ENCODE measurements around the gene PSMB11. TPM values are rescaled to one million over a fixed set of nuclear protein-coding genes. Genes with fewer than 3 reads are reported as not detected.
"Not testable (repeated sequence)": the region's sequence is repeated elsewhere in the genome, so short reads cannot be mapped to it uniquely, and the experiment has no call there.

Gene PSMB11, protein sequence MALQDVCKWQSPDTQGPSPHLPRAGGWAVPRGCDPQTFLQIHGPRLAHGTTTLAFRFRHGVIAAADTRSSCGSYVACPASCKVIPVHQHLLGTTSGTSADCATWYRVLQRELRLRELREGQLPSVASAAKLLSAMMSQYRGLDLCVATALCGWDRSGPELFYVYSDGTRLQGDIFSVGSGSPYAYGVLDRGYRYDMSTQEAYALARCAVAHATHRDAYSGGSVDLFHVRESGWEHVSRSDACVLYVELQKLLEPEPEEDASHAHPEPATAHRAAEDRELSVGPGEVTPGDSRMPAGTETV
- total RNA-seq = not detected in 2 replicates

DNA sequence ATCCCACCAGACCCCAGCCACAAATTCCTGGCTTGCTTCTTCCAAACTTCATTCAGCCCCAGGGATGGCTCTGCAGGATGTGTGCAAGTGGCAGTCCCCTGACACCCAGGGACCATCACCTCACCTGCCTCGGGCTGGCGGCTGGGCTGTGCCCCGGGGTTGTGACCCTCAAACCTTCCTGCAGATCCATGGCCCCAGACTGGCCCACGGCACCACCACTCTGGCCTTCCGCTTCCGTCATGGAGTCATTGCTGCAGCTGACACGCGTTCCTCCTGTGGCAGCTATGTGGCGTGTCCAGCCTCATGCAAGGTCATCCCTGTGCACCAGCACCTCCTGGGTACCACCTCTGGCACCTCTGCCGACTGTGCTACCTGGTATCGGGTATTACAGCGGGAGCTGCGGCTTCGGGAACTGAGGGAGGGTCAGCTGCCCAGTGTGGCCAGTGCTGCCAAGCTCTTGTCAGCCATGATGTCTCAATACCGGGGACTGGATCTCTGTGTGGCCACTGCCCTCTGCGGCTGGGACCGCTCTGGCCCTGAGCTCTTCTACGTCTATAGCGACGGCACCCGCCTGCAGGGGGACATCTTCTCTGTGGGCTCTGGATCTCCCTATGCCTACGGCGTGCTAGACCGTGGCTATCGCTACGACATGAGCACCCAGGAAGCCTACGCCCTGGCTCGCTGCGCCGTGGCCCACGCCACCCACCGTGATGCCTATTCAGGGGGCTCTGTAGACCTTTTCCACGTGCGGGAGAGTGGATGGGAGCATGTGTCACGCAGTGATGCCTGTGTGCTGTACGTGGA, at the start of gene PSMB11:
Gene PSMB11, plus strand, starts transcription at position 51 of the 804 bp plus-strand sequence. Its CDS starts 14 bp downstream, at position 65.
- intact Hi-C loops (cut with micrococcal nuclease) = no loop called here
- H3K4me1 Mint-ChIP-seq = no peaks in the 10 kb centered on the region
- no peaks in the 10 kb centered on the region for H3K36me3 Mint-ChIP-seq (ENCODE audit: low read depth)
- no peak within 1 kb of the TSS for H3K4me3 Mint-ChIP-seq
- no peaks in the 10 kb centered on the region for H3K9me3 Mint-ChIP-seq
- DNase-seq = no peak
- H3K27me3 Mint-ChIP-seq = no peaks in the 10 kb centered on the region
- H3K27ac Mint-ChIP-seq = no peak within 1 kb of the TSS

DNA sequence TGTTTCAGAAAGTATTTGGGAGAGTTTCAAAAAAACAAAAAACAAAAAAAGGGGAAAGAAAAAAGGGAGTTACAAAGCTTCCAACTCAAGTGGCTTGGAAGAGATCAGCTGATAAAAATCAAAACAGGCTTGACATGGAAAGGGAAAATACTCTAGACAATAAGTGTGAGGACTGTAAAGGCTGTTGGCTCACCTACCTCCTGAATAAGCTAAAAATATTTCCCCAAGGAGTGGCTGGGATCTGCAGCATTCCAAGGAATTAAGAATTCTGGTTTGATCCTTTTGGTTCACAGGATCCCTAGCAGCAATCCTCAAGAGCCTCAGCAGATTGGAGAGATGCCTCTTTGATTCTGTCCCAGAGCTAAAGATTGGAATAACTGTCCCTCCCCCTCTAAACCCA, 48.5 kb upstream of the PSMB11 start:
- H3K9me3 Mint-ChIP-seq = no peaks in the 10 kb centered on the region
- DNase-seq = no peak
- H3K4me1 Mint-ChIP-seq = peaks cover 2% of the 10 kb centered on the region
- no peak overlapping the region for H3K27ac Mint-ChIP-seq
- H3K27me3 Mint-ChIP-seq = no peaks in the 10 kb centered on the region
- peaks cover 2% of the 10 kb centered on the region for H3K36me3 Mint-ChIP-seq (ENCODE audit: low read depth)
- intact Hi-C loops (cut with micrococcal nuclease) = no loop called here
- H3K4me3 Mint-ChIP-seq = no peak overlapping the region

GRCh38 chr14:22994762-22995275, 47.2 kb upstream of the PSMB11 start:
- intact Hi-C loops (cut with micrococcal nuclease) = loop anchor here (2.0 kb wide), 1 partner anchor 64 kb away; no protein-coding TSS in a partner anchor
- no peaks in the 10 kb centered on the region for H3K27me3 Mint-ChIP-seq
- no peak overlapping the region for H3K4me3 Mint-ChIP-seq
- DNase-seq = peak; percentile 72
- no peaks in the 10 kb centered on the region for H3K9me3 Mint-ChIP-seq
- H3K4me1 Mint-ChIP-seq = peaks cover 2% of the 10 kb centered on the region
- no peak overlapping the region for H3K27ac Mint-ChIP-seq
- peaks cover 2% of the 10 kb centered on the region for H3K36me3 Mint-ChIP-seq (ENCODE audit: low read depth)

DNA sequence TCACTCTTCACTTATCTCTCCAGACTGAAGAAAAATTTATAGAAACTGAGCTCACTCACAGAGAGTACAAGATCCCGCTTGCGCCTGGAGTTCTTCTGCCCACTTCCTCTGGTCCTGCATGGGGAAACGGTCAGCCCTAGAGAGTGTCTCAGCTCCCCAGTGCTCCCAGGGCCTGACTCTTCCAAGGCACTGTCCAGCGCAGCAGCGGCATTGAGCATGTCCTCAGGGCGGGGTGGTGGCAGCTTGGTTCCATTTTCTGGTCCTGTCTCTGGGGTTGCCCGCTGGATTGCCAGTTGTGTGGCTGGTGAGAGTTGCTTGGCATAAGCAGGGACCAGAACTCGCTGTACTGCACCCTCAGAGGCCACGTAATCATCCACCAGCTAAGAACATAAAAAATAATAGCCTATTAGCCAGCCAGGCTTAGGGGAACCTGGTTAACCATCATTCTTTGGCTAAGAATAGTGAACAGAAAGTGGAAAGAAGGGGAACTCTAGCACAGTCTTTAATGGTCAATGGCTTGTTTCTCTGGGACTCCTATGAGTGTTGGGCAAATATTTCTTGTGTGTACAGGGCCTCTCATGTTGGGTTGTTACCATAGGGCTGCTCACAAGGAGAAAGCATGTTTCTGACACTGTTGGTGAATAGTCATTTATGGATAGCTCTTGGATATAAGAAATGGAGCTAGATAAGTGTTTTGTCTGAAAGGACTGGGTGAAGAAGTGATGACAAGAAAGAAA, 46.0 kb upstream of the PSMB11 start:
- peaks cover 2% of the 10 kb centered on the region for H3K36me3 Mint-ChIP-seq (ENCODE audit: low read depth)
- no peak overlapping the region for H3K4me3 Mint-ChIP-seq
- no peak for DNase-seq
- intact Hi-C loops (cut with micrococcal nuclease) = loop anchor here (2.0 kb wide), 1 partner anchor 63 kb away; no protein-coding TSS in a partner anchor
- peaks cover 2% of the 10 kb centered on the region for H3K4me1 Mint-ChIP-seq
- no peaks in the 10 kb centered on the region for H3K27me3 Mint-ChIP-seq
- H3K9me3 Mint-ChIP-seq = no peaks in the 10 kb centered on the region
- no peak overlapping the region for H3K27ac Mint-ChIP-seq

DNA sequence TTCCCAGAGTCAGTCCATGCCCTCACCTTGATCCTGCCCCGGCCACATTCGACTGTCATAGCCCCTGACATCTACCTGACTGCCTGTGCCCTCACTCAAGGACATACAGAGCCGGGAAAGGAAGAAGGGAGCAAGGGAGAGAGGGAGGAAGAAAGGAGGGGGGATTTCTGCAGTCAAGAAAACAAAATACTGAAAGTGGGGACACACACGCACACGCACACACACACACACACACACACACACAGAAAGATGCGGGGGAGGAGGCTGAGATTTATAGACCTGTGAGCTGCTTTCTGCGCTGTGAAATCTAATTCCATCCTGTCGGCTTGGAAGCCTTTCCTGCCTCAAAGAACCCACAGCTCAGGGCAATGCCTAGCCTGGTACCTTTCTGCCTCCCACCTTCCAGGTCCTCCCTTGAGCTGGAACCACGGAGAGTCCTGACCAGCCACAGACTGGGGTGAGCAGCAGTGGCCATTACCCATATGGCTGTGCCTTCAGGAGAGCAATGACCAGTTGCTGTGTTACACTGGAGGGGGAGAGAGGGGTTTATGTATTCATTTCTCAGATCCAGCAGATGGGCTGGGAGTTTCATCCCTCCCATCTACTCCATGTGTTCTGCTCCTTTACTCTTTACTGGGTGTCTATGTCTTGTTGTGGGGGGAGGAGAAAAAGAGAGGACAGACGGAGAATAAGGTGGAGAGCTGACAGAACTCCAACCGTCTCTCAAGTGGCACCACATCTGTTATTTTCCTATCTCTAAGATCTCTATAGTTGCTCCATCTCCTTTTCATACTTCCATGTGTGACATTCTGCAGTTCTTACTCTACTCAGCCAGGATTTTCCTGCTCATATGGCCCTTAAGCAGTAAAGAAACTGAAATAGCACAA, 45.0 kb upstream of the PSMB11 start:
- no peak for DNase-seq
- H3K9me3 Mint-ChIP-seq = no peaks in the 10 kb centered on the region
- no peak overlapping the region for H3K27ac Mint-ChIP-seq
- H3K27me3 Mint-ChIP-seq = no peaks in the 10 kb centered on the region
- H3K4me1 Mint-ChIP-seq = peaks cover 2% of the 10 kb centered on the region
- H3K4me3 Mint-ChIP-seq = no peak overlapping the region
- intact Hi-C loops (cut with micrococcal nuclease) = no loop called here
- H3K36me3 Mint-ChIP-seq (ENCODE audit: low read depth) = peaks cover 2% of the 10 kb centered on the region

DNA sequence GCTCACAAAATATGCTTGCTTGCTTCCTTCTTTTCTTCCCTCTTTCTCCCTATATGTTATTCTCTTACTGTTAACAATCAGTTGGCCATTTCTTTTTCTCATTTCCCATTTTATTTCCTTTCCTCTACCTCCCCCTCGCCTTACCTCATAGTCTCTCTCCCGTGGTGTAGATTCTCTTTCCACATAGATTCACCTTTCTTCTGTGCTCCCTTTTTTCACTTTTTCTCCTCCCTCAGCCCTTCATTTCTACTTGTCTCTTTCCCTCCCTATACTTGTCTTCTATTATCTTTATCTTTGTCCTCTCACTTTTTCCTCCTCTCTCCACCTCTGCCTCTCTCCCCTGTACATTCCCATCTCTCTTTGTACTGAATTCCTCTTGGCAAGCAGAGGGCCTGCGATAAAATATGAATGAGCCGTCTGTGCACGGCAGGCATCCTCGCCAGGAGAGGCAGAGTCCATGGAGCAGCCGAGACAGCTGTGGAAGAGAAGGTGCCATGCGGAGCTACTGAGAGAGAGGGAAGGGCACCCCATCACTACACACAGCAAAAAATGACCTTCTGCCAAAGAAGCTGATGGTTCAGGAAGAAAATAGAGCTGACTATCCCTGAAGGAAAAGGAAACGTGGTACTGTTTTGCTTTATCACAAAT, 44.2 kb upstream of the PSMB11 start:
- H3K4me3 Mint-ChIP-seq = no peak overlapping the region
- peaks cover 2% of the 10 kb centered on the region for H3K36me3 Mint-ChIP-seq (ENCODE audit: low read depth)

DNA sequence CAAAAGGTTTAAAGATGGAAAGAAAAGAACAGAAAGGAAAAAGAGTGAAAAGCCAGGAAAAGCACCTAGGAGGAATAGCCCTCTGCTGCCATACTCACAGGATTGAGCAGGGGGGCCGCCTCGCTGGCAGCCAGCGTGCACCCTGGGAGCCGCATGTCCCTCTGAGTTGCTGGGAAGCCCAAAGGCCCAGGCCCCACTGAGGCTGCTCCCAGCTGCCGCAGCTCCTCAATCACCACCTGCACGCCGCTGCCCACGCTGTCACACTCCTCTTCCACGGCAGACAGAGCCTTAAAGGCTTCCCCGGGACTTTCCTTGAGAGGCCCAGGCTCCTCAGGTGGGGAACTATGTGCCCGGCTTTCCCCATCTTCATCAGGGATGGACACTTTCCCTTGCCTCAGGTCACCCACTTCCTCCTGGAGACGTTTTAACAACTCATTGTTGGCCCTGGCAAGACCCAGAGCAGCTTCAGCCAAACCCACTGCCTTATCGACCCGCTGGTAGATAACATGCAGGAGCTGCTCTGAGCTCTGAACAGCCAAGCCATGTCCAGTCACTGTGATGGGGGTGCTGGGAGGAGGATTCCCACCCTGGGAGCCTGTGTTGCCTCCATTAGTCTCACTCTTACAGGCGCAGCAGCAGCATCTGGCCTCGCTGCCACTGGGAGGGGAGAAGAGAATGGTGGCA, 43.5 kb upstream of the PSMB11 start:
- intact Hi-C loops (cut with micrococcal nuclease) = no loop called here
- Mint-ChIP-seq H3K4me1 (peaks cover 2% of the 10 kb centered on the region), H3K27me3 (no peaks in the 10 kb centered on the region), H3K36me3 (ENCODE audit: low read depth) (peaks cover 2% of the 10 kb centered on the region), H3K9me3 (no peaks in the 10 kb centered on the region), H3K27ac (no peak overlapping the region), H3K4me3 (no peak overlapping the region)
- DNase-seq = no peak

More for the DNA sequence above, 44.2 kb upstream of the PSMB11 start:
- DNase-seq = no peak
- Mint-ChIP-seq H3K27me3 (no peaks in the 10 kb centered on the region), H3K9me3 (no peaks in the 10 kb centered on the region), H3K27ac (no peak overlapping the region), H3K4me1 (peaks cover 2% of the 10 kb centered on the region)
- intact Hi-C loops (cut with micrococcal nuclease) = no loop called here

GRCh38 chr14:23000860-23001259, 41.2 kb upstream of the PSMB11 start:
- no peak overlapping the region for H3K4me3 Mint-ChIP-seq
- H3K27me3 Mint-ChIP-seq = no peaks in the 10 kb centered on the region
- peaks cover 5% of the 10 kb centered on the region for H3K4me1 Mint-ChIP-seq
- H3K27ac Mint-ChIP-seq = no peak overlapping the region
- H3K9me3 Mint-ChIP-seq = no peaks in the 10 kb centered on the region
- intact Hi-C loops (cut with micrococcal nuclease) = no loop called here
- no peak for DNase-seq
- peaks cover under 1% of the 10 kb centered on the region for H3K36me3 Mint-ChIP-seq (ENCODE audit: low read depth)

GRCh38 chr14:23002592-23002991, 39.4 kb upstream of the PSMB11 start:
- DNase-seq = no peak
- Mint-ChIP-seq H3K4me3 (no peak overlapping the region), H3K27me3 (no peaks in the 10 kb centered on the region), H3K27ac (no peak overlapping the region), H3K9me3 (no peaks in the 10 kb centered on the region), H3K36me3 (ENCODE audit: low read depth) (no peaks in the 10 kb centered on the region), H3K4me1 (peaks cover 20% of the 10 kb centered on the region)
- intact Hi-C loops (cut with micrococcal nuclease) = no loop called here

DNA sequence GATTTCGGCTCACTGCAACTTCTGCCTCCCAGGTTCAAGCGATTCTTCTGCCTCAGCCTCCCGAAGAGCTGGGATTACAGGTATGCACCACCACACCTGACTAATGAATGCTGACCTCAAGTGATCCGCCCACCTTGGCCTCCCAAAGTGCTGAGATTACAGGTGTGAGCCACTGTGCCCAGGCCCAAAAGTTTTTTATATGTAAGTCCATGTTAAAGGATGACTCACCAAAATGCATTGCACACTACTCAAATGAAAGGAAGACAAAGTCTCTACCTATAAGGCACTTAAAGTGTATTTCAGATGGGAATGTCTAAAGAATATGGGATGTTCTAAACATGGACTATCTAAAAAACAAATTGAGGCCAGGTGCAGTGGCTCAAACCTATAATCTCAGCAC, 37.7 kb upstream of the PSMB11 start:
- H3K27me3 Mint-ChIP-seq; H3K9me3 Mint-ChIP-seq; H3K27ac Mint-ChIP-seq; DNase-seq; H3K36me3 Mint-ChIP-seq (ENCODE audit: low read depth); intact Hi-C loops (cut with micrococcal nuclease); H3K4me3 Mint-ChIP-seq: not testable (repeated sequence)
- peaks cover 30% of the 10 kb centered on the region for H3K4me1 Mint-ChIP-seq

- H3K4me3 Mint-ChIP-seq = peak overlapping the region; percentile 92
- intact Hi-C loops (cut with micrococcal nuclease) = loop anchor here (2.0 to 5.0 kb wide), 3 partner anchors 52 to 417 kb away; partner anchors contain the start of genes CDH24, DAD1 and LRP10
- H3K4me1 Mint-ChIP-seq = peaks cover 34% of the 10 kb centered on the region
- H3K27me3 Mint-ChIP-seq = no peaks in the 10 kb centered on the region
- DNase-seq = no peak
- H3K27ac Mint-ChIP-seq = peak overlapping the region; percentile 95
- H3K36me3 Mint-ChIP-seq (ENCODE audit: low read depth) = no peaks in the 10 kb centered on the region
- H3K9me3 Mint-ChIP-seq = no peaks in the 10 kb centered on the region
These were observed 36.4 kb upstream of the PSMB11 start for GRCh38 chr14:23005451-23006187.

DNA sequence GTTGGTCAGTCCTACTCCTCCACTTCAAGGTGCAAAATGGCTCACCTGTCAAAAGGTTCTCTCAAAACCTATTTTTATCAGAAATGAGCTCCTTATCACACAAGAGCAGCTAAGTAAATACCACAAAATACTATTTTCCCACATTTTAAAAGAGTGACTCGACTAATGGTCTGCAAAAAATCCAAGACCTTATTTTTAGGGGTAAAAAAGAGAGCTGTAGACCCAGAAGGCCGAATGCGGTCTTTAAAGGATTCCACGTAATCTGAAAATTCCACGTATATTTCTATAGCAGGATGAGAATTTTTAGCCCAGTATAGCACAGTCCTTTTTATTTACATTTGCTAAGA, 35.9 kb upstream of the PSMB11 start:
- intact Hi-C loops (cut with micrococcal nuclease) = loop anchor here (2.0 to 5.0 kb wide), 3 partner anchors 51 to 417 kb away; partner anchors contain the start of genes CDH24, DAD1 and LRP10
- no peaks in the 10 kb centered on the region for H3K36me3 Mint-ChIP-seq (ENCODE audit: low read depth)
- peak overlapping the region; percentile 92 for H3K4me3 Mint-ChIP-seq
- DNase-seq = no peak
- H3K27ac Mint-ChIP-seq = peak overlapping the region; percentile 95
- peaks cover 34% of the 10 kb centered on the region for H3K4me1 Mint-ChIP-seq
- no peaks in the 10 kb centered on the region for H3K9me3 Mint-ChIP-seq
- H3K27me3 Mint-ChIP-seq = no peaks in the 10 kb centered on the region
